ENCODE measurements around the gene VAV3. TPM values are rescaled to one million over a fixed set of nuclear protein-coding genes. Genes with fewer than 3 reads are reported as not detected.

VAV3 gene
- total RNA-seq, 1 experiment from 2014 or later = 10.0 TPM

DNA sequence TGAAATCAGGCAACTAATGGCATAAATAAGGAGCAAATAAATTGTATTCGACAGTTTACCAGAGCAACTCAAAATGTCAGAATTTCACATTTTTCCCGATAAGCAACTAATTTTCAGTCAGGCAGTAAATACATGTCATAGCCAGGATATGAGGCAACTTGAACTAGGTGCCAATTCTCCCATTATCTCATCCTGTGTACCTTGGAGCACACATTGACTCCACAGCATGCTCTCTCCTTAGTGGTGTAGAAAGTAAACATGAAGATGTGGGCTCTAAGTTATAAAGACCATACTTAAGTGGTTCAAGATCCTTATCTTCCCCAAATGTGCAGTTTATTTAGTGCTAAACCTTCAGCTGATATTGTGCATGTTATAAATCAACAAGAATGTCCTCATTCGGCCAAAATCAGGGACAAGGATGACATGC lies 197.8 kb downstream of the VAV3 start (continued):
- TF ChIP-seq NFE2L1 (CRISPR knock-in tag; IDR thresholded peaks at IDR 0.05) (no peak), FOXJ3 (CRISPR knock-in tag; IDR thresholded peaks at IDR 0.05; ENCODE audit: borderline replicate concordance) (no peak)
- TF ChIP-seq, protein P1, sequence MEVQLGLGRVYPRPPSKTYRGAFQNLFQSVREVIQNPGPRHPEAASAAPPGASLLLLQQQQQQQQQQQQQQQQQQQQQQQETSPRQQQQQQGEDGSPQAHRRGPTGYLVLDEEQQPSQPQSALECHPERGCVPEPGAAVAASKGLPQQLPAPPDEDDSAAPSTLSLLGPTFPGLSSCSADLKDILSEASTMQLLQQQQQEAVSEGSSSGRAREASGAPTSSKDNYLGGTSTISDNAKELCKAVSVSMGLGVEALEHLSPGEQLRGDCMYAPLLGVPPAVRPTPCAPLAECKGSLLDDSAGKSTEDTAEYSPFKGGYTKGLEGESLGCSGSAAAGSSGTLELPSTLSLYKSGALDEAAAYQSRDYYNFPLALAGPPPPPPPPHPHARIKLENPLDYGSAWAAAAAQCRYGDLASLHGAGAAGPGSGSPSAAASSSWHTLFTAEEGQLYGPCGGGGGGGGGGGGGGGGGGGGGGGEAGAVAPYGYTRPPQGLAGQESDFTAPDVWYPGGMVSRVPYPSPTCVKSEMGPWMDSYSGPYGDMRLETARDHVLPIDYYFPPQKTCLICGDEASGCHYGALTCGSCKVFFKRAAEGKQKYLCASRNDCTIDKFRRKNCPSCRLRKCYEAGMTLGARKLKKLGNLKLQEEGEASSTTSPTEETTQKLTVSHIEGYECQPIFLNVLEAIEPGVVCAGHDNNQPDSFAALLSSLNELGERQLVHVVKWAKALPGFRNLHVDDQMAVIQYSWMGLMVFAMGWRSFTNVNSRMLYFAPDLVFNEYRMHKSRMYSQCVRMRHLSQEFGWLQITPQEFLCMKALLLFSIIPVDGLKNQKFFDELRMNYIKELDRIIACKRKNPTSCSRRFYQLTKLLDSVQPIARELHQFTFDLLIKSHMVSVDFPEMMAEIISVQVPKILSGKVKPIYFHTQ (CRISPR knock-in tag; IDR thresholded peaks at IDR 0.05) = no peak

DNA sequence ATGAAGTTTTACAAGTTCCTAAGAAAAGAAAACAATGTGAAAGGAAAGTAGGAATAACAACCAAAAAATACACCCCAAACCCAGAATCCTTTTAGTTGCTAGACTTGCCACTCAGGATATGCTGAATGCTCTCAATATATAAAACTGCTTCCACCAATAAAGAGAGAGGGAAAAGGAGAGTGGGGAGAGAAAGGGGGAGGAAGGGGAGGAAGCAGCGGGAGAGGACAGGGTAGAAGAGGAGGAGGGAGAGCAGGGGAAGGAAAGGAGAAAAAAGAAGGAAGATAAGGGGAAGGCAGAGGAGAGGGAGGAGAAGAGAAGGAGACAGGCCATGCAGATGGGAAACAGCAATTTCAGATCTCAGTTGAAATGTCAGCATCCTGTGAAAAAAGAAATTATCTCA lies 198.4 kb downstream of the VAV3 start:
- Mint-ChIP-seq H3K36me3 (0 out of 2 replicates have a peak, but pooled peaks cover 4% of the 10 kb centered on the region), H3K27ac (no peak overlapping the region), H3K9me3 (no peaks in the 10 kb centered on the region), H3K27me3 (ENCODE audit: low read depth) (no peaks in the 10 kb centered on the region), H3K4me1 (peaks cover 26% of the 10 kb centered on the region), H3K4me3 (no peak overlapping the region)
- POLR2A ChIA-PET = no interaction called here
- ATAC-seq (no peak), DNase-seq (ENCODE audit: low spot score) (no peak)
- CTCF ChIA-PET = interaction anchor here (1.1 kb wide), 1 partner anchor 334 kb away, joined by 3 read pairs; no protein-coding TSS in a partner anchor
- no peak for TF ChIP-seq ZNF219 (CRISPR knock-in tag; IDR thresholded peaks at IDR 0.05; ENCODE audit: borderline replicate concordance)
- no peak for TF ChIP-seq FOXP1 (CRISPR knock-in tag; IDR thresholded peaks at IDR 0.05; ENCODE audit: borderline replicate concordance)
- TF ChIP-seq, protein P2, sequence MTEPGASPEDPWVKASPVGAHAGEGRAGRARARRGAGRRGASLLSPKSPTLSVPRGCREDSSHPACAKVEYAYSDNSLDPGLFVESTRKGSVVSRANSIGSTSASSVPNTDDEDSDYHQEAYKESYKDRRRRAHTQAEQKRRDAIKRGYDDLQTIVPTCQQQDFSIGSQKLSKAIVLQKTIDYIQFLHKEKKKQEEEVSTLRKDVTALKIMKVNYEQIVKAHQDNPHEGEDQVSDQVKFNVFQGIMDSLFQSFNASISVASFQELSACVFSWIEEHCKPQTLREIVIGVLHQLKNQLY (CRISPR knock-in tag; IDR thresholded peaks at IDR 0.05) = no peak
- no peak for TF ChIP-seq ESRRA (CRISPR knock-in tag; IDR thresholded peaks at IDR 0.05; ENCODE audit: borderline replicate concordance)
- no peak for TF ChIP-seq MXD4 (CRISPR knock-in tag; IDR thresholded peaks at IDR 0.05; ENCODE audit: borderline replicate concordance)
- TF ChIP-seq, protein P3, sequence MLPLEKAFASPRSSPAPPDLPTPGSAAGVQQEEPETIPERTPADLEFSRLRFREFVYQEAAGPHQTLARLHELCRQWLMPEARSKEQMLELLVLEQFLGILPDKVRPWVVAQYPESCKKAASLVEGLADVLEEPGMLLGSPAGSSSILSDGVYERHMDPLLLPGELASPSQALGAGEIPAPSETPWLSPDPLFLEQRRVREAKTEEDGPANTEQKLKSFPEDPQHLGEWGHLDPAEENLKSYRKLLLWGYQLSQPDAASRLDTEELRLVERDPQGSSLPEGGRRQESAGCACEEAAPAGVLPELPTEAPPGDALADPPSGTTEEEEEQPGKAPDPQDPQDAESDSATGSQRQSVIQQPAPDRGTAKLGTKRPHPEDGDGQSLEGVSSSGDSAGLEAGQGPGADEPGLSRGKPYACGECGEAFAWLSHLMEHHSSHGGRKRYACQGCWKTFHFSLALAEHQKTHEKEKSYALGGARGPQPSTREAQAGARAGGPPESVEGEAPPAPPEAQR (CRISPR knock-in tag; IDR thresholded peaks at IDR 0.05) = no peak
- TF ChIP-seq ZNF263 (CRISPR knock-in tag; IDR thresholded peaks at IDR 0.05; ENCODE audit: low read depth) = peak; percentile 82; the same call in 1 of the 2 replicates

DNA sequence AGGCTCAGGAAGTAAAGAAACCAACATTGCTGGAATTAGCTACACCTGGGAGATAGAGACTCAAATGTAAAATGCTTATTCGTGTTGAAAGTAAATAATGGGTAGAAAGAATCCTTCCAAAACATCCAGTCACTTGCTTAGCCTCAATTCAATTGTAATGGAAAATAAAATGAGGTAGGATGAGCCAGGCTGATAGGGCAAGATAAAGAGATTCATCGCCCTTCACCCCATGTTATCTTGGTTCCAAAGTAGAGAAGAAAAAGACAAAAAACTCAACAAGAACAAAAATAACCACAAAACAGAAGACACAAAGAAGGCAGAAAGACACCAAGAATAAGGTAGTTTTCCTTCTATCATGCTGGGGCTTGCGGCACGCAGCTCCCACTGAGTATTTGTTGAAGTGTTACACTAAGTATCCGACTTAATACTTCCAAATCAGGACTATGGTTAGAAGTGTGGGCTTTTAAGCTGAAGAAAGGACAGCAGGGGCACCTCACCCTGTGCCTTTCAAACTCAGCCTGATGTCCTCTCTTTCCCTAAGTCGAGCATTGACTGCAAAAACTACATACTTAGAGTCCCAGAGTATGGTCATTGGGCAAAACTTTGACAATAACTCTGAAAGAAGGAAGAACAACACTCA lies 202.1 kb downstream of the VAV3 start:
- H3K36me3 Mint-ChIP-seq = 0 out of 2 replicates have a peak, but pooled peaks cover 2% of the 10 kb centered on the region
- H3K9me3 Mint-ChIP-seq = no peaks in the 10 kb centered on the region
- TF ChIP-seq, protein P4, sequence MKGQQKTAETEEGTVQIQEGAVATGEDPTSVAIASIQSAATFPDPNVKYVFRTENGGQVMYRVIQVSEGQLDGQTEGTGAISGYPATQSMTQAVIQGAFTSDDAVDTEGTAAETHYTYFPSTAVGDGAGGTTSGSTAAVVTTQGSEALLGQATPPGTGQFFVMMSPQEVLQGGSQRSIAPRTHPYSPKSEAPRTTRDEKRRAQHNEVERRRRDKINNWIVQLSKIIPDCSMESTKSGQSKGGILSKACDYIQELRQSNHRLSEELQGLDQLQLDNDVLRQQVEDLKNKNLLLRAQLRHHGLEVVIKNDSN (CRISPR knock-in tag; IDR thresholded peaks at IDR 0.05) = no peak
- TF ChIP-seq, protein P5, sequence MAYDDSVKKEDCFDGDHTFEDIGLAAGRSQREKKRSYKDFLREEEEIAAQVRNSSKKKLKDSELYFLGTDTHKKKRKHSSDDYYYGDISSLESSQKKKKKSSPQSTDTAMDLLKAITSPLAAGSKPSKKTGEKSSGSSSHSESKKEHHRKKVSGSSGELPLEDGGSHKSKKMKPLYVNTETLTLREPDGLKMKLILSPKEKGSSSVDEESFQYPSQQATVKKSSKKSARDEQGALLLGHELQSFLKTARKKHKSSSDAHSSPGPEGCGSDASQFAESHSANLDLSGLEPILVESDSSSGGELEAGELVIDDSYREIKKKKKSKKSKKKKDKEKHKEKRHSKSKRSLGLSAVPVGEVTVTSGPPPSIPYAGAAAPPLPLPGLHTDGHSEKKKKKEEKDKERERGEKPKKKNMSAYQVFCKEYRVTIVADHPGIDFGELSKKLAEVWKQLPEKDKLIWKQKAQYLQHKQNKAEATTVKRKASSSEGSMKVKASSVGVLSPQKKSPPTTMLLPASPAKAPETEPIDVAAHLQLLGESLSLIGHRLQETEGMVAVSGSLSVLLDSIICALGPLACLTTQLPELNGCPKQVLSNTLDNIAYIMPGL (CRISPR knock-in tag; IDR thresholded peaks at IDR 0.05) = no peak
- TF ChIP-seq NFYB (CRISPR knock-in tag; conservative IDR thresholded peaks at IDR 0.05; ENCODE audit: low read depth) (no peak), ETV6 (CRISPR knock-in tag; IDR thresholded peaks at IDR 0.05) (no peak), JAZF1 (CRISPR knock-in tag; IDR thresholded peaks at IDR 0.05) (no peak)
- TF ChIP-seq, protein P6, sequence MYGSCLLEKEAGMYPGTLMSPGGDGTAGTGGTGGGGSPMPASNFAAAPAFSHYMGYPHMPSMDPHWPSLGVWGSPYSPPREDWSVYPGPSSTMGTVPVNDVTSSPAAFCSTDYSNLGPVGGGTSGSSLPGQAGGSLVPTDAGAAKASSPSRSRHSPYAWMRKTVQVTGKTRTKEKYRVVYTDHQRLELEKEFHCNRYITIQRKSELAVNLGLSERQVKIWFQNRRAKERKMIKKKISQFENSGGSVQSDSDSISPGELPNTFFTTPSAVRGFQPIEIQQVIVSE (CRISPR knock-in tag; IDR thresholded peaks at IDR 0.05; ENCODE audit: borderline replicate concordance) = no peak
- CTCF ChIA-PET = interaction anchor here (0.7 to 1.9 kb wide), 4 partner anchors 10 to 20 kb away, joined by 3 to 8 read pairs (median 3); no protein-coding TSS in a partner anchor
- ATAC-seq (peak; percentile 59), DNase-seq (ENCODE audit: low spot score) (no peak)
- no peak overlapping the region for H3K4me3 Mint-ChIP-seq
- peak overlapping the region; percentile 26 for H3K27ac Mint-ChIP-seq
- peaks cover 26% of the 10 kb centered on the region for H3K4me1 Mint-ChIP-seq
- POLR2A ChIA-PET = interaction anchor here (0.6 kb wide), 1 partner anchor 1464 kb away, joined by 3 read pairs; no protein-coding TSS in a partner anchor
- H3K27me3 Mint-ChIP-seq (ENCODE audit: low read depth) = no peaks in the 10 kb centered on the region

Measured in WTC11 (cell line).